H1 (cell line): ENCODE data around the gene TSPAN4. TPM values are rescaled to one million over a fixed set of nuclear protein-coding genes. Genes with fewer than 3 reads are reported as not detected.

Source experiments
- polyA plus RNA-seq, 7 experiments: library from polyadenylated mRNA; depleted of rRNA in 3 of 7; stranded (reverse) in 5 of 7; unstranded in 2 of 7; fragments of >200 nt in 5 of 7; fragments of 200-250 nt in 2 of 7; gene quantifications; 1 replicate in 5 of 7; 2 replicates in 1 of 7; 4 replicates in 1 of 7; pipeline versions ENCODE4 v1.2.1 to v1.2.3, GENCODE V29; 2011 to 2013; ENCODE audit warnings: missing spikeins in 2 of 7, mixed read lengths in 2 of 7
- total RNA-seq: library from RNA; stranded (reverse); fragmentation: NEBNext Ultra II Directional; extraction: Animal tissue kit (Norgen Biotek cat#: 25700); gene quantifications from 2 replicates; pipeline ENCODE4 v1.2.1, GENCODE V29; 2021
- TF ChIP-seq, protein P1 (sequence below): fragments of 300-600 bp; sonication (generic); IDR thresholded peaks from 2 replicates; pipeline ENCODE4 v1.7.1; 2012; ENCODE audit warnings: low read length, moderate library complexity, mild to moderate bottlenecking, inconsistent platforms; ENCODE audit not compliant: insufficient replicate concordance

The TSPAN4 gene
- total and polyA plus RNA-seq, 2 of the 8 experiments (the other 6 are each of a cell fraction or from before 2014, with no cell fraction given), result 74.1 to 145 TPM

DNA sequence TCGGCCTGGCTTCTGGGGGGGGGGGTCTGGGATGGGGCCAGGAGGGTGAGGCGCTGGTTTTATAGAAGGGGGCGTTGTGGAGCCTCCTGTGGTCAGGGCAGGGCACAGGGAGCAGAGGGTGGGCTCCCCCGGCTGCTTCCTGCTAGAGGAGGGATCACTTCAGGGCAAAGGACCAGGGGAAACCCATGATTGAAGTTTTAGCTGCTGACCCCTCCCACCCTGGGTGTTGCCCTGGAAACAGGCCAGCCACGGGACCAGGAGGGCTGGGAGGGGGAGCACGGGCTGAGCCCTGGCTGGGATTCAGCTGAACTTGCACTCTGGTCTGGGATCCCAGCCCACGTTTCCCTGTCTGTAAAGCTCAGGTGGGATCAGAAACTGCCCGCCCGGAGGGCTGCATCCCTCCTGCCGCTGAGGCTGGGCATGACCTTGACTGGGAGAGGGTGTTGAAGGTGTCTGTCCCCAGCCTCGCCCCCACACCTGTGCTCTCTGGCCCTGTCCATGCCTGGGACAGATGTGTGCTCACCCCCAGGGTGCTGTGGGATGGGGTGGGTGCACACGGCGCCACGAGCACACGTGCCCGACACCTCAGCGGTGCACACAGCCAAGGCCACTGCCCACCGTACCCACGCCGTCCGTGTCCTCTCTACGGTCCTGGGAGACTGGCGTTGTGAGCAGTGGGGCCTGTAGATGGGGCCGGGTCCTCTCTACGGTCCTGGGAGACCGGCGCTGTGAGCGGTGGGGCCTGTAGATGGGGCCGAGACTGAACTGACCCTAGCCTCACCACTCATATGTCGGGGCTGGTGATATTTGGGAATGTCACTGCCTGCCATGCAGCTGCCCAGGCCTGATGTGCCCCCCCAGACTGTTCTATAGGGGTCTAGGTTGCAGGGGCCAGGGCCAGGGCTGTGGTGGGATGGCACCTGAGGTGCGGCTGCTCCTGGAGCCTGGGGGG, 2.3 kb downstream of the TSPAN4 start (continued):
- TF ChIP-seq, protein P1, sequence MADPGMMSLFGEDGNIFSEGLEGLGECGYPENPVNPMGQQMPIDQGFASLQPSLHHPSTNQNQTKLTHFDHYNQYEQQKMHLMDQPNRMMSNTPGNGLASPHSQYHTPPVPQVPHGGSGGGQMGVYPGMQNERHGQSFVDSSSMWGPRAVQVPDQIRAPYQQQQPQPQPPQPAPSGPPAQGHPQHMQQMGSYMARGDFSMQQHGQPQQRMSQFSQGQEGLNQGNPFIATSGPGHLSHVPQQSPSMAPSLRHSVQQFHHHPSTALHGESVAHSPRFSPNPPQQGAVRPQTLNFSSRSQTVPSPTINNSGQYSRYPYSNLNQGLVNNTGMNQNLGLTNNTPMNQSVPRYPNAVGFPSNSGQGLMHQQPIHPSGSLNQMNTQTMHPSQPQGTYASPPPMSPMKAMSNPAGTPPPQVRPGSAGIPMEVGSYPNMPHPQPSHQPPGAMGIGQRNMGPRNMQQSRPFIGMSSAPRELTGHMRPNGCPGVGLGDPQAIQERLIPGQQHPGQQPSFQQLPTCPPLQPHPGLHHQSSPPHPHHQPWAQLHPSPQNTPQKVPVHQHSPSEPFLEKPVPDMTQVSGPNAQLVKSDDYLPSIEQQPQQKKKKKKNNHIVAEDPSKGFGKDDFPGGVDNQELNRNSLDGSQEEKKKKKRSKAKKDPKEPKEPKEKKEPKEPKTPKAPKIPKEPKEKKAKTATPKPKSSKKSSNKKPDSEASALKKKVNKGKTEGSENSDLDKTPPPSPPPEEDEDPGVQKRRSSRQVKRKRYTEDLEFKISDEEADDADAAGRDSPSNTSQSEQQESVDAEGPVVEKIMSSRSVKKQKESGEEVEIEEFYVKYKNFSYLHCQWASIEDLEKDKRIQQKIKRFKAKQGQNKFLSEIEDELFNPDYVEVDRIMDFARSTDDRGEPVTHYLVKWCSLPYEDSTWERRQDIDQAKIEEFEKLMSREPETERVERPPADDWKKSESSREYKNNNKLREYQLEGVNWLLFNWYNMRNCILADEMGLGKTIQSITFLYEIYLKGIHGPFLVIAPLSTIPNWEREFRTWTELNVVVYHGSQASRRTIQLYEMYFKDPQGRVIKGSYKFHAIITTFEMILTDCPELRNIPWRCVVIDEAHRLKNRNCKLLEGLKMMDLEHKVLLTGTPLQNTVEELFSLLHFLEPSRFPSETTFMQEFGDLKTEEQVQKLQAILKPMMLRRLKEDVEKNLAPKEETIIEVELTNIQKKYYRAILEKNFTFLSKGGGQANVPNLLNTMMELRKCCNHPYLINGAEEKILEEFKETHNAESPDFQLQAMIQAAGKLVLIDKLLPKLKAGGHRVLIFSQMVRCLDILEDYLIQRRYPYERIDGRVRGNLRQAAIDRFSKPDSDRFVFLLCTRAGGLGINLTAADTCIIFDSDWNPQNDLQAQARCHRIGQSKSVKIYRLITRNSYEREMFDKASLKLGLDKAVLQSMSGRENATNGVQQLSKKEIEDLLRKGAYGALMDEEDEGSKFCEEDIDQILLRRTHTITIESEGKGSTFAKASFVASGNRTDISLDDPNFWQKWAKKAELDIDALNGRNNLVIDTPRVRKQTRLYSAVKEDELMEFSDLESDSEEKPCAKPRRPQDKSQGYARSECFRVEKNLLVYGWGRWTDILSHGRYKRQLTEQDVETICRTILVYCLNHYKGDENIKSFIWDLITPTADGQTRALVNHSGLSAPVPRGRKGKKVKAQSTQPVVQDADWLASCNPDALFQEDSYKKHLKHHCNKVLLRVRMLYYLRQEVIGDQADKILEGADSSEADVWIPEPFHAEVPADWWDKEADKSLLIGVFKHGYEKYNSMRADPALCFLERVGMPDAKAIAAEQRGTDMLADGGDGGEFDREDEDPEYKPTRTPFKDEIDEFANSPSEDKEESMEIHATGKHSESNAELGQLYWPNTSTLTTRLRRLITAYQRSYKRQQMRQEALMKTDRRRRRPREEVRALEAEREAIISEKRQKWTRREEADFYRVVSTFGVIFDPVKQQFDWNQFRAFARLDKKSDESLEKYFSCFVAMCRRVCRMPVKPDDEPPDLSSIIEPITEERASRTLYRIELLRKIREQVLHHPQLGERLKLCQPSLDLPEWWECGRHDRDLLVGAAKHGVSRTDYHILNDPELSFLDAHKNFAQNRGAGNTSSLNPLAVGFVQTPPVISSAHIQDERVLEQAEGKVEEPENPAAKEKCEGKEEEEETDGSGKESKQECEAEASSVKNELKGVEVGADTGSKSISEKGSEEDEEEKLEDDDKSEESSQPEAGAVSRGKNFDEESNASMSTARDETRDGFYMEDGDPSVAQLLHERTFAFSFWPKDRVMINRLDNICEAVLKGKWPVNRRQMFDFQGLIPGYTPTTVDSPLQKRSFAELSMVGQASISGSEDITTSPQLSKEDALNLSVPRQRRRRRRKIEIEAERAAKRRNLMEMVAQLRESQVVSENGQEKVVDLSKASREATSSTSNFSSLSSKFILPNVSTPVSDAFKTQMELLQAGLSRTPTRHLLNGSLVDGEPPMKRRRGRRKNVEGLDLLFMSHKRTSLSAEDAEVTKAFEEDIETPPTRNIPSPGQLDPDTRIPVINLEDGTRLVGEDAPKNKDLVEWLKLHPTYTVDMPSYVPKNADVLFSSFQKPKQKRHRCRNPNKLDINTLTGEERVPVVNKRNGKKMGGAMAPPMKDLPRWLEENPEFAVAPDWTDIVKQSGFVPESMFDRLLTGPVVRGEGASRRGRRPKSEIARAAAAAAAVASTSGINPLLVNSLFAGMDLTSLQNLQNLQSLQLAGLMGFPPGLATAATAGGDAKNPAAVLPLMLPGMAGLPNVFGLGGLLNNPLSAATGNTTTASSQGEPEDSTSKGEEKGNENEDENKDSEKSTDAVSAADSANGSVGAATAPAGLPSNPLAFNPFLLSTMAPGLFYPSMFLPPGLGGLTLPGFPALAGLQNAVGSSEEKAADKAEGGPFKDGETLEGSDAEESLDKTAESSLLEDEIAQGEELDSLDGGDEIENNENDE, result no peak
